ENCODE data around the gene TLCD4.
"Not testable (repeated sequence)": the region's sequence is repeated elsewhere in the genome, so short reads cannot be mapped to it uniquely, and the experiment has no call there.

TLCD4 gene

GRCh38 chr1:95154096-95154495 lies 36.9 kb downstream of the TLCD4 start:
- no peak for DNase-seq (ENCODE audit: low read depth)

GRCh38 chr1:95165569-95165968 lies 48.4 kb downstream of the TLCD4 start:
- DNase-seq (ENCODE audit: low read depth), result not testable (repeated sequence)

All from ELR (cell line).